Amniotic epithelial cell (primary cell): Measurements from ENCODE around the gene HEATR5A.
"Not testable (repeated sequence)": the region's sequence is repeated elsewhere in the genome, so short reads cannot be mapped to it uniquely, and the experiment has no call there.

Source experiments
- DNase-seq: peaks from one replicate; pipeline ENCODE4 v3.0.0-alpha.2; 2010; ENCODE audit warnings: low read depth

HEATR5A gene

GRCh38 chr14:31329876-31330521 is 90.4 kb downstream of the HEATR5A start:
- not testable (repeated sequence) for DNase-seq

GRCh38 chr14:31326111-31326510 is 94.2 kb downstream of the HEATR5A start:
- DNase-seq = peak; percentile 20

DNA sequence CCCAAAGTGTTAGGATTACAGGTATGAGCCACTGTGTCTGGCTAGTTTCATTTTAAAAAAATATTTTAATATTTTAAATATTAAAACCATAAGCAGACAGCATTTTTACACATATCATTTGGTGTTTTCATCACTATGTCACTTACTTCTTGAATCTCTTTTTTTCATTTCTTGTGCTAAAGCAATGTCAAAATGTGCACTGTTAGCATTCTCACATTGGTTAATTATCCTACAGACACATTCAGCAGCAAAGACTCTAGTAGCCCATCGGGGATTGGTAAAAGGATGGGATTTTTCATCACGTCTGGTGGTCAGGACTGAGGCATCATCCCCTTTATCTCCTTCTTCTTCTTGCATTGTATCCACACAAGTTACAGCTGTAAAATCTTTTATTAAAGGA is 96.9 kb downstream of the HEATR5A start:
- no peak for DNase-seq

GRCh38 chr14:31320922-31321766 is 99.2 kb downstream of the HEATR5A start:
- no peak for DNase-seq

GRCh38 chr14:31320216-31320615 is 100.1 kb downstream of the HEATR5A start:
- DNase-seq = no peak

- DNase-seq = no peak
Measured at GRCh38 chr14:31319701-31320100, 100.6 kb downstream of the HEATR5A start.

GRCh38 chr14:31312934-31313333 is 107.4 kb downstream of the HEATR5A start:
- no peak for DNase-seq

GRCh38 chr14:31312370-31312769 is 108.0 kb downstream of the HEATR5A start:
- not testable (repeated sequence) for DNase-seq

- no peak for DNase-seq
Measured at GRCh38 chr14:31307618-31308017, 112.7 kb downstream of the HEATR5A start.

- DNase-seq = no peak
Measured at GRCh38 chr14:31307198-31307597, 113.2 kb downstream of the HEATR5A start.

GRCh38 chr14:31303654-31304053 is 116.7 kb downstream of the HEATR5A start:
- no peak for DNase-seq

DNA sequence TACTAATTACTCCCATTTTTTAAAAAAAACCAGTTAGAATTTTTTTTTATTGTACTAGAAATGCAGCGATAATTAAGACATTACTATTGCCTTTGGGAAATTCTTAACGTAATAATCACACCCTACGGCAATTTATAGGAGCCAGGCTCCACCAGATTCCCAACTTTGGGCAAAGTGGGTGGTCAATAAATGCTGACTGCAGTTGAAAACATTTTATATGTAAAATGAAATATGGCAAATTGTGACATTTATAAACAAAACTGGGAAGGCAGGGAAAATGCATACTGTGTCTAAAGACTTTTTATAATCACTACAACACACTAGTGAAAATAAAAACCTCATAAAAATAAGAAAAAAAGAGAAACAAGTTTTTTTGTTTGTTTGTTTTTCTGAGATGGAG is 119.5 kb downstream of the HEATR5A start:
- no peak for DNase-seq

DNA sequence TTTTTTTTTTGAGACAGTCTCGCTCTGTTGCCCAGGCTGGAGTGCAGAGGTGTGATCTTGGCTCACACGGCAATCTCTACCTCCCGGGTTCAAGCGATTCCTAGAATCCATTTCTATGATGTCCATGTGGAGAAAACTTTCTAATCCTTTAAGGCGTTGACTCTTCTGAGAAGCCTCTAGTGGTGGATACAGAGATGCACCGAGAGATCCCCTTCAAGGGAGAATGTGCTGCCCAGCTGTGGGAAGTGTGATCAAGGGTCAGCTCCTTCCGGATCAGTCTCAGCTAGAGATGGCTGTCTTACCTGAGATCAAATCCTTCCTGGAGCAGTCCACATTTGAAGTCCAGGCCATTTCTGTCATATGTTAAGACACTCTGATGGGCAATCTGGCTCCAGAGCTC is 120.1 kb downstream of the HEATR5A start:
- no peak for DNase-seq

- peak; percentile 10 for DNase-seq
Measured at GRCh38 chr14:31297701-31298344, 122.5 kb downstream of the HEATR5A start.

- no peak for DNase-seq
Measured at GRCh38 chr14:31297112-31297511, 123.2 kb downstream of the HEATR5A start.

- DNase-seq = no peak
Measured at GRCh38 chr14:31294746-31295405, 125.5 kb downstream of the HEATR5A start.

DNA sequence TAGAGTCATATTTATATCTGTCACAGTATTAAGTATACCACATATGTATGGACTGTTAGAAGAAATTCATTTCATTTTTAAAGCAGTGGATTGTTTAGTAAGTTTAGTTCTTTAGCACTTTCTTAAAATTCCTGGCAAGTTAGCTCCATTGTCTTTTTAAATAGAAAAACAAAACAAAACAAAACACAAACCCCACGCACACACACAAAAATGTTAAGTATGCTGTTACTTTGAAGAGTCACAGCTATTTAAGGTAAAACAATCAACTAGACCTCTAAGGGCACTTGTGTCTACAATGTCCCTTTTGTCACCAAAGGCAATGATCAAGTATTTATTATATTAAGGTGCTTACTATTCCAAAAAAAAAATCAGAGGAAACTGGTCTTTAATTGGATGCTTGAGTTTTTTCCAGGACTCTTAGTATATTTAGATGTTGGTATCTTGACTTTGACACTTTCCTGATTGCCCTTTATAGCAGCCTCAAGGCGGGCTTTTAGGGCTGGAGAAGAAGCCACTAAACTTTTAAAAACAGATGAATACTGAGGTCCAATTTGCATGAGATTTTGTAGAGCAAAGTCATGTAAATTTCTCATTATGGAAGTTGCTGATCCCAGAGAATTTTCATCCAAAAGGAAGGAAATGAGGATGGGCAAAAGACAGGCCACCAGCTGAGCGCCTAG is 127.3 kb downstream of the HEATR5A start:
- no peak for DNase-seq

GRCh38 chr14:31291210-31291609 is 129.1 kb downstream of the HEATR5A start:
- DNase-seq = peak; percentile 17

DNA sequence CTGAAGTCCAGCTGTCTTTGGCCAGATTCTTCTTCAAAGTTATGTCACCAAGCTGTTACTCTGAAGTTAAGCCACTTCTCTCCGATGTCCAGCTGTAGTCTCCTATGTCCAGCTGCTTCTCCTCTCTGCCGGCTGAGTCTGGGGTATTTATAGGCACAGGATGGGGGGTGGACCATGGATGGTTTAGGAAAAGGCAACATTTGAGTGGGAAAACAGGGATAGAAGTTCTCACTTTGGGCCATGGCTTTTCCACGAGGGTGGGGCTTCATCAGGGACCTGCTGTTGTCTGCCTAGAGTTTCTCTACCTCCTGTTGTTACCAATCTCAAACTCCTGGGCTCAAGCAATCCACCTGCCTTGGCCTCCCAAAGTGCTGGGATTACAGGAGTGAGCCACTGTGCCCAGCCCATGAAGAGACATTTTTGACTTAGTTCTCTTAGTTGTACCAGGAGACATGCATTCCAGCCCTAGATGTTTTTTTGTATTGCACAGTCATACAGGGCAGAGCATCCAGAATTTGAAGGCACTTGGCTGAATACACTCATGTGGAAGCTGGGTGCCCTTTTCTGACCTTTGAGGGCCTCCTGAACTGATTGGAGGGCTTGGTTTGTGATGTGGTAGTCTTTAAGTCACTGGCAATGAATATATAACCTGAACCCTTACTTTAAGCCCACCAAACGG is 132.9 kb downstream of the HEATR5A start:
- DNase-seq = no peak

DNA sequence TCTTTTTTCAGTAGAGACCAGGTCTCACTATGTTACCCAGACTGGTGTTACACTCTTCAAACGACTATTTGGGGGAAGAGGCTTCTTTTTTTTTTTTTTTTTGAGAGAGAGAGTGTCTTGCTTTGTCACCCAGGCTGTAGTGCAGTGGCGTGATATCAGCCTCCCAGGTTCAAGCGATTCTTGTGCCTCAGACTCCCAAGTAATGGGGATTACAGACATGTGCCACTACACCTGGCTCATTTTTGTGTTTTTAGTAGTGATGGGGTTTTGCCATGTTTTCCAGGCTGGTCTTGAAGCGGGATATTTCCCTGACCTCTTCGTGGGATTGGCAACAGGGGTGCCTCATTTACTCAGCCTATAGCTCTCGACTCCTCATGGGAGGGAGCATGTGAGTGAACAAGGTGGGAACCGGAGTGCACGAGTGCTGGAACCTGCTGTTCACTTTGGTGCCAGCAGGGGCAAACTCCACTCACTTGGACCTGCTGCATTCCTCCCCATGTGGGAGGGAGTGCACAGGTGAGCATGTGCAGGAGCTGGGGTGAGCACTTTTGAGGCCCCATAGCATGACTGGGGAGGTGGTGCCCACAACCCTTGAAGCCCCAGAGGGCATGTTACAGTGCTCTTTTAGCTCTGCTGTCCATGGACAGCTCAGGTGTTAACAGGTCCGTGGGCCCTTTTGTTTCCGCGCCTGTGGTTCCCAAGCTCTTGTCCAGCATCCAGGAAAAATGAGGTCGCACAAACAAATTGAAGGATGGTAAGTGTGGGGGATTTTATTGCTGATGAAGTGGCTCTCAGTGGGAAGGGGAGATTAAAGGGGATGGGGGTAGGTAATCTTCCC is 133.7 kb downstream of the HEATR5A start:
- no peak for DNase-seq
